Measurements from ENCODE around the gene PPM1F. TPM values are rescaled to one million over a fixed set of nuclear protein-coding genes. Genes with fewer than 3 reads are reported as not detected.

The PPM1F gene
- total RNA-seq, result 21.2 TPM

- DNase-seq, result peak; percentile 29
Measured at GRCh38 chr22:21952586-21953571, at the start of gene PPM1F. Gene PPM1F, minus strand, starts transcription at chr22:21952848. Its CDS starts 6,800 bp downstream, at chr22:21946048.

- DNase-seq, result no peak
Measured at GRCh38 chr22:22001664-22002525, 49.2 kb upstream of the PPM1F start.

GRCh38 chr22:21998595-21999247, 46.1 kb upstream of the PPM1F start:
- DNase-seq, result no peak

- DNase-seq, result no peak
Measured at GRCh38 chr22:21996175-21996720, 43.6 kb upstream of the PPM1F start.

GRCh38 chr22:21995660-21996059, 43.0 kb upstream of the PPM1F start:
- DNase-seq, result no peak

GRCh38 chr22:21994881-21995444, 42.3 kb upstream of the PPM1F start:
- DNase-seq, result no peak

GRCh38 chr22:21992593-21993237, 40.1 kb upstream of the PPM1F start:
- DNase-seq, result no peak

GRCh38 chr22:21991774-21992173, 39.1 kb upstream of the PPM1F start:
- no peak for DNase-seq

- no peak for DNase-seq
Measured at GRCh38 chr22:21991304-21991596, 38.6 kb upstream of the PPM1F start.

- no peak for DNase-seq
Measured at GRCh38 chr22:21990445-21991303, 38.0 kb upstream of the PPM1F start.

GRCh38 chr22:21989049-21989448, 36.4 kb upstream of the PPM1F start:
- DNase-seq, result no peak

GRCh38 chr22:21985214-21985613, 32.6 kb upstream of the PPM1F start:
- DNase-seq, result no peak

- DNase-seq, result no peak
Measured at GRCh38 chr22:21984793-21985192, 32.1 kb upstream of the PPM1F start.

- peak; percentile 63 for DNase-seq
Measured at GRCh38 chr22:21982338-21982965, 29.8 kb upstream of the PPM1F start, which contains the start of gene TOP3B. Gene TOP3B, minus strand, starts transcription at chr22:21982787. Its CDS starts 7,078 bp downstream, at chr22:21975709.

- DNase-seq, result no peak
Measured at GRCh38 chr22:21981874-21982273, 29.2 kb upstream of the PPM1F start.

GRCh38 chr22:21980547-21980946, 27.9 kb upstream of the PPM1F start:
- DNase-seq, result no peak

- no peak for DNase-seq
Measured at GRCh38 chr22:21978564-21979386, 26.1 kb upstream of the PPM1F start.

GRCh38 chr22:21977814-21978213, 25.2 kb upstream of the PPM1F start:
- DNase-seq, result no peak

- DNase-seq, result no peak
Measured at GRCh38 chr22:21975854-21976345, 23.3 kb upstream of the PPM1F start.
